DMS114 treated with DMSO at 0.1 percent for 48 hours (cell line): ENCODE results near the gene IL1RAPL2.
"Not testable (repeated sequence)": the region's sequence is repeated elsewhere in the genome, so short reads cannot be mapped to it uniquely, and the experiment has no call there.

Experiments
- DNase-seq: peaks from one replicate; lab custom pipeline; 2025; ENCODE audit not compliant: unreplicated experiment; lab: John Stamatoyannopoulos, UW

IL1RAPL2 gene

DNA sequence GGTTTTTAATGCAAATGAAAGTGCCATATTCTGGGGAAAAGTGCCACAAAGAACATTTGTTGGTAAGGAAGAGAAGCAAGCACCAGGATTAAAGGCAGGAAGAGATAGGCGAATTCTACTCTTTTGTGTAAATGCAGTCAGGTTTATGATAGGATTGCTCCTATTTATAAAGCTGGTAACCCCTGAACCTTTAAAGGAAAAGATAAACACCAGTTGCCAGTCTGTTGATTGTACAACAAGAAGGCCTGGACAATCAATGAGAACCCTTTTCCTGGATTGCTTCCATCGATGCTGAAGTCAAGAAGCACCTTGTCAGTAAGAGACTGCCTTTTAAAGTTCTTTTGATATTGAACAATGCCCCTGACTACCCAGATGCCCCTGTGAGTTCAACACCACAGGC, 1098.2 kb downstream of the IL1RAPL2 start:
- DNase-seq: no peak

DNA sequence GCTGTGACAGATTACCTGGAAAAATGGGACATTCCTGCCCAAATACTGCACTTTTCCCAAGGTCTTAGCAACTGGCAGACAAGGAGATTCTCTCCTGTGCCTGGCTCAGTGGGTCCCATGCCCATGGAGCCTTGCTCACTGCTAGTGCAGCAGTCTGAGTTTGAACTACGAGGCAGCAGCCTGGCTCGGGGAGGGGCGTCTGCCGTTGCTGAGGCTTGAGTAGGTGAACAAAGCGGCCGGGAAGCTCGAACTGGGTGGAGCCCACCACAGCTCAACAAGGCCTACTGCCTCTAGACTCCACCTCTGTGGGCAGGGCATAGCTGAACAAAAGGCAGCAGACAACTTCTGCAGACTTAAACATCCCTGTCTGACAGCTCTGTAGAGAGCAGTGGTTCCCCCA, 1118.3 kb downstream of the IL1RAPL2 start:
- not testable (repeated sequence) for DNase-seq

DNA sequence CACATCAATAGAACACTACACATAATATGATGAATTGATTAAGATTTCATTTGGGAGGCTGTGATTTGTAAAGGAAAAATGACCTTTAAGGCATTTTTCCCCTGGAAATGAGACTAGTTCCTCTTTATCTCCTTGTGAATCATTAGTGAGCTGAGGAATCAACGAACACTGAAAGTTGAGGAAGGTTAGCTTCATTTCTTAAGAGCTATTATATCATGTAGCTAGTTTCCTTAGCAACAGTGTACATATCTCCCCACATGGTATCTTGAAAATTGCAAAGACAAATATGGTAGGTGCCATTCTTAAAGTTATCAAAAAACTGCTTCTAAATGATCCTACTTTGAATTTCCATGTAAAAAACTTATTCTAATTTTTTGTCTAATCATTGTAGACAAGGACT, 1128.8 kb downstream of the IL1RAPL2 start:
- no peak for DNase-seq

DNA sequence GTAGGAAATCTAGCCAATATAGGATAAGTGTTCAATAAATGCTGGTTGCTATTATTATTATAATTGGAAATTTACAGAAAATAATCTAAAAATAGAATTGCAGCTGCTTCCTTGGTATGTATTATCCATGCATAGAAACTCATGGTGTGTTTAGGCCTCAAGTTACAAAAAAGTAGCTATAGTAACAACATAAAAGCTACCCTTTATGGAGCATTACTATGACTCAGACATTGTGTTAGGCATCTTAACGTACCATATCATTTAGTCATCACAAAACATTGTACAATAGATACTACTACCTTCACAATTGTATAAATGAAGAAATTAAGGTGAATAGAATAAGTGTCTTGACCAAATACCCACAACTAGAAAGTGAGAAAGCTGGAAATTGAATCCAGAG, 1129.5 kb downstream of the IL1RAPL2 start:
- DNase-seq: no peak

DNA sequence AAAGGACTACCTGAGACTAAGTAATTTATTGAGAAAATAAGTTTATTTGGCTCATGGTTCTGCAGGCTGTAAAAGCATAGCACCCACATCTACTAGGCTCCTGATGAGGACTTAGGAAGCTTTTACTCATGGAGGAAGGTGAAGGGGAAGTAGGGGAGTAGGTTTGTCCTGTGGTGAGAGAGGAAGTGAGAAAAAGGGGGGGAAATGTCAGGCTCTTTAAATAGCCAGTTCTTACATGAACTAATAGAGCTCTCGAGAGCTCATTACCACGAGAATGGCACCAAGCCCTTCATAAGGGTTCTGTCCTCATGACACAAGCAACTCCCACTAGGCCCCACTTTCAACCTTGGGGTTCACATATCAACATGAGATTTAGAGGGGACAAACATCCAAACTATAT, 1130.9 kb downstream of the IL1RAPL2 start:
- DNase-seq: no peak

DNA sequence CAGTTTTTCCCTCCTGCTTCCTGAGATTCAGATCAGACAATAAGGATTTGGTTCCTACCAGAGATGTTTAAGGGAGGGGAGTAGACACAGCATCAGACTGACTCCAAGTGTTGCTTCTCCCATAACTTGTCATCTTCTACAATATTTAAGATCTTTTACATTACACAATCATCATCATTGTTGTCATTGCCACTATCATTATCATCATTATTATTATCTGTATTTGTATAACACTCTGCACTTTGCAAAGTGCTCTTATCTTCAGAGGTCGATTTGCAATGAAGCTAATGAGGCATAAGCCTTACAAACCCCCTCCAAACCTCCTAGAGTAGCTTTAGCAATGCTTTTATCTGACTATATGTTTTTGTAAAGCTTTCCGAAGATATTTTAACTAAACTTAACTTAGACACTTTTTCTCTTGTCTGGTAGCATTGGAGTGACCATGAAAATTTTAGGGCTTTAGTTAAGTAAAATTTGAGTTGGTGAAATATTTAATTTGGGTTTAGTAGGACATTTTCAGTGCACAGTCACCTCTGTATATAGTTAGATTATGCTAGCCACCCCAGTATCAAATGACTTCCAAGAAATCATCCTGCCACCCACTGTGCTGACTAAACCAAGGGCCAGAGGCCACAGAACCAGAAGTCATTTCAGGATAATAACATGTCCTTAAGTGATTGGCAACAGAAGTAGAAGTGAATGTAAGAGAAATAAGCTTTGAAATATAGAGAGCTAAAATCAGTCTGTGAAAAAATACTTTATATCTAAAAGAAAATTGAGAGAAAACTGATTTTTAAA, 1132.2 kb downstream of the IL1RAPL2 start:
- no peak for DNase-seq

DNA sequence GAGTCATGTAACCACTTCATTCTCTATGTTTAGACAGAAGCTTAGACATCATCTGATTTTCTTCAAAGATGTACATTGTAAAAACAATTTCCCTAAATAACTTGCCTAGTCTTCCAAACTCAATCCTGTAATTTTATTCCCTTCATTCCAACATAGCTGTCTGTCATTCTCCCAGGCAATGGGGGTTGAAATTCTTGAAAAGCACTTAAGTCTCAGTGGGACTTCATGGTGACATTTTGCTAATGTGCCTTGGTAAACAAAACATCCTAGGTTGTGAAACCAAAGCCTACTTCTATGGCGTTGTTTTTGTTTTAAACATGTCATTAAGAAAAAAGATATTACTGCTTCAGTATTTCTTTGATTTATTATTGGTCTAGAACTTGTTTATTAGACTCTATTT, 1134.3 kb downstream of the IL1RAPL2 start:
- DNase-seq: no peak

DNA sequence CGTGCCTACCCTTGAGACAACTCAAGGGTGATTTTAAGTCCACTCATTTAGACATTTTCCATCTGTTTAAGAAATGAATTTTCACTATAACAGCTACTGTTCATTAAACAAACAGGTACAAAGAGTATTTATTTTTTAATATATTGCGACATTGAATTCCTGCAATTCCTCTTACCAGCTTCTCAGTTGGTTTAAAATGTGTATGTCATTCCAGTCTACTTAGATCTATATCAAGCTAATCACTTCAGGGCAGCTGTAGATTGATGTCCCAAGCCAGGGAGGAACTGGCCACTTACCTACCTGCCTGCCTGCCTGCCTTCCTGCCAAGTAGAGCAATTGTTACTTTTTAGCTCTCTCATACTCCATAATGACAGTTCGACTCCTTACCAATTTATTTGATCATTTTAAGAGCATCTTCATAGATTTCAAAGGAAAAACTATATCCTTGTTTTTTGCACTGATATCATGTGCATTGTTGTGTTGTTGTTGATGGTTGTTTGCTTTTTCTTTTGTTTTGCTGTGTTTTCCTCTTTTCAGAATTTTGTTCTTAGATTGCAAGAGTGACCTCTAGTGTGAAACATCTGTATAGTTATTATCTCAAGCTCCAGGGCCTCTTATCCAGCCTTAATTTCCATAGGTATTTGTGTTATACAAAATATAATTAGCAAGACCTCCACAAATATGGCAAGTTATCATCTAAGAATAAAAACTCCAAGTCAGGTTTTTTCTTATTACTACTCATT, 1135.5 kb downstream of the IL1RAPL2 start:
- DNase-seq: no peak

DNA sequence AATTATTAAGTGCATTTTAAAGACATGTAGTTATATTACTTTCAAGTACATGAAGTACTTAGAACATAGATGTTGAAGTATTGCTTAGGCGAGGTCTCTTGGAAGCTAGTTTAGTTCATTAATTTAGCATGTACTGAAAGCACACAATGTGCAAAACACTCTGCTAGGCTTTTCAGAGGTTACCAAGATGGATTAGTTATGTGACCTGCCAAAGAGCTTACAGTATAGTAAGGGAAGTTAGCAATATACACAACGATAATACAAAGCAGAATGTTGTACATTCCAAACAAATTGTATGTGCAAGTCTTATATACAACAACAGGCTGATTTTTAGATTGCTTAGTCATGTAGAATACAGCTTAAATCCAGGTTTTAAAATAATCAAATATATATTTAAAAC, 1137.9 kb downstream of the IL1RAPL2 start:
- DNase-seq: no peak

DNA sequence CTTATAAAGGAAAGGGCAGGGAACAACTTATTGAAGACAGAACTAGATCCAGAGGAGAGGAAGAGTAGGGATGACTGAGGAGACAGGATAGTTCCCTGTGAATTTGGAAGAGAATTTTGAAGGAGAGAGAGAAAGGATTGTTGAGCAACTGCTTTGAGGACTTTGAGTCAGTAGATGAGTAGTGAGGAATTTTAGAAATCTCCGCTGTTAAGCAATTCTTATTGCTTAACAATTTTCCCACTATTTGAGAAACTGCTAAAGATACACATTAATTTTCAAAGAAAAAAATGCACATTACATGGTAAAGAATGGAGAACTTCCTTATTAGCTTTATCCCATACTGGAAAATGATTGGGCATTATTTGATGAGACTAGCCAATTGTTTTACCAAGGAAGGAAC, 1140.0 kb downstream of the IL1RAPL2 start:
- no peak for DNase-seq

DNA sequence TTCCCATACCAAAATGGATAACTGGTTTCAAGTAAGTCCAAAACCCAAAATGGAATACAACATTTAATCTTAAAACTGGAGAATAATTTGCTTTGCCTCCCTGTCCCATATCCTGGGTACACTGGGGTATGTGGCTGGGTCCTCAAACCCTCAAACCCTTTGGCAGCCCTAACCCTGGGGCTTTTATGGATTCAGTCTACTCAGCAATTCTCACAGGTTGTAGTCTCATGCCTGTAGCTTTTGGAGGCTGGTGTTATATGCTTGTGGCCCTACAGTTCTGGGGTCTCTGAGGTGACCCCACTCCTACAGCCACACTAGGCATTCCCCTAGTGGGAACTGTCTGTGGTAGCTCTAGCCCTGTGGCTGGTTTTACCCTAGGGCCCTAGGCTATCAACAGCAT, 1145.8 kb downstream of the IL1RAPL2 start:
- DNase-seq: no peak

DNA sequence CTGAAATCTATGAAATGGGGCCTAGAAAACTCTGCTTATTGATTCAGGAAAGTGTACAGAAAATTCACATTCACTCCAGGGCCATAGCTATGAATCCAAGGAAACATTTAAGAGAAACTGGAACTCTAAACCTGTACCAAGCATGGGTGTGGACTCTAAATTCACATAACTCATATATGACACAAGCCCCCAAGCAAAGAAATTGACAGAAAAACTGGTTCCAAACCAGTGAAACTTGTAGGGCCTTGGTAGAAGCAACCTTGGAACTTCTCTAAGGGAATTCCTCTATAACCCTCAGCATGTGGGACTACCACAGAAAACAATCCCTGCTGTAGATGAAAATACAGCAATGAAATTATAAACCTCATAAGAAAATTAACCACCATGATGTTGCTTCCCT, 1149.7 kb downstream of the IL1RAPL2 start:
- DNase-seq: no peak

DNA sequence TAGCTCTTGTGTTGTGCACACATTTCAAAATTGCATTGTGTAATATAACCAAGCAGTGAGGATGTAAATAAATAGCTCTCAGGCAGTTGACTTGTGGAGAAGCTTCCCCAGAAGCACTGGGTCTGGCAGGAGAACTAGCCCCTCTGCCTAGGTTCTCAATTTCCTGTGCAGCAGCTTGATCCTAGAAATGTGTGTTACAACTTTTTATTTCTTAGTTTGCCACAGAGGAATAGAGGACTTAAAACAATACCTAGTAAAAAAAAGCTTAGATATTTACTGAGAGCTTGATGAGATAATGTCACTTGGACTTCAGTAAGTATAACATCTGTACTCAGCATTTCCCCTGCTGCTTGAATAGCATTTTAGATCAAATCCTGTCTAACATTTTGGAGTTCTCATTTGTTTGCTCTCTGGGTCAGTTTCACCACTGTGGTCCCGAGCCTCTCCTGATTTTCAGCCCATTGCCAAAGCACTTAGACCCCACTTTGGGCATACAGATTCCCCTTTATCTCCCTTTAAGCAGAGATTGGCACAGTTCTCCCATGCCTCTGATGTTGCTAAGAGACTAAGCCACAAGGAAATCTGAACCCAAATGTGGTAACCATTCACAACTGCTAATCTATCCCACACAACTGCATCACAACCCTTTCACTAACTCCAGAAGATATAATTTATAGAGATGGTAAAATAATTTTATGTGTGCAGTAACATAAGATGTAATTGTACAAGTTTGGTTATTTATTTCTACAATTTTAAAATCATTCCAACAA, 1158.2 kb downstream of the IL1RAPL2 start:
- DNase-seq: no peak

DNA sequence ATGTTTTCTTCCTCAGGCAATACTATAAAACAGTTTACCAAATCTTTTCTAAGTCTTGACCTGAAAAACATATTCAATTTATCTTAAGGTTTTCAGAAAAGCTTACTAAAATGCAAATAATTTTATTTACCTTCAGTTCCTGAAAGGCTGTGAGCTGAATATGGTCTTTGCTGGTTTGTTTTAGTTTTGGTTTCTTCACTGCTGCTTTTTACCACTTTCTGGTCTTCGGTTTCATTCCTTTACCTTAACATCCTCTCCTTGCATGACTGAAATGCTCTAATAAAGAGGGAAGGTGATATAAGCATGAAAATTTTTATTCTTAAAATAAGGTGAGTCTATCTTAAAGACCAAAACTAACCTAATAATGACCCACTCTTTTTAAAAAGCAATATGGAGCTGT, 1159.2 kb downstream of the IL1RAPL2 start:
- no peak for DNase-seq

DNA sequence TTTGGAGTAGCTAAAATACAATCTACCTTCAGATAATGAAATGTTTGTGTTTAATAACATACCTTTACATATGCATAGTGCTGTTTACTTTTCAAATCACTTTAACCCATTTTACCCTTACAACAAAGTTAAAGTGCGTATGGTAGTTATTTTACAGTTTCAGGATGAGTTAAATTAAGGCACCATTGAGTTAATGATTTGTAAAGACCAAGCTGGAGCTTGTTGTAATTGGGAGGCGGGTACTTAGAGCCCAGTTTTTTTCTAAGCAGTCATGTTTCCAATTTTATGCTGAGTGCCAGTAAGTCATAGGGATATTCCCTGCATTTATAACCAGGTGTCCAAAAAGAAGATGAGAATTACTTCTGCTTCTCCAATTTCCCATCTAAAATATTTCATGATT, 1172.2 kb downstream of the IL1RAPL2 start:
- DNase-seq: no peak

DNA sequence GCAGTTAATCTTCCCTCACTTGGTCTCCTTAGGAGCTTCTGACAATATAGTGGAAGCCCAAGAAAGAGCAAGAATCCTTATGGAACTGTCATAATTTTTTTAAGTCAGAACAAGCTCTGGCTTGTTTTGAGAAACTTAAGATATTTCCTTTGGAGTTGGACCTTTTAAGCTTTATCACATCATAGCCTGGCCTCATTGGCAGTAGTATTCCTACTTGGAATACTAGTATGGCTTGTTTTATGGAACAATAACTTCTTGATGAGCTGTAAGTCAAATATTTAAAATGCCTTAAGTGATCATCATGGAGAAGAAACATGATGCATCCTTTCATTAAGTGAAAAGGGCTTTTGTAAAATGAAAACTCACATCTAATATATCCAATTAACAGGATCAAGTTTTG, 1178.3 kb downstream of the IL1RAPL2 start:
- DNase-seq: no peak

DNA sequence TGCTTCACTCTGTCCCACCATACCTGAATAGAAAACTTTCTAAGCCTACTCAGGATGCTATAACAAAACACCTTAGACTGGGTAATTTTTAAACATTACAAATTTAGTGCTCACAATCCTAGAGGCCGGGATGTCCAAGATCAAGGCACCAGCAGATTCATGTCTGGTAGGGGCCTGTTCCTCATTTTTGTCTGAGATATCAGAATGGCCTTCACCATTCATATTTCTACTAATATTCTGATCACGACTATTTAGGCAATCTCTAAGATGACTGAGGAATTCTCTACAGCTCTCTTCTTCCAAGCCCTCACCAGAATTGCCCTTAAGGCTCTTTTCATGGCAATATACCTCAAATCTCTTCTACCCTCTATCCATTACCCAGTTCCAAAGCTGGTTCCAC, 1178.9 kb downstream of the IL1RAPL2 start:
- no peak for DNase-seq

DNA sequence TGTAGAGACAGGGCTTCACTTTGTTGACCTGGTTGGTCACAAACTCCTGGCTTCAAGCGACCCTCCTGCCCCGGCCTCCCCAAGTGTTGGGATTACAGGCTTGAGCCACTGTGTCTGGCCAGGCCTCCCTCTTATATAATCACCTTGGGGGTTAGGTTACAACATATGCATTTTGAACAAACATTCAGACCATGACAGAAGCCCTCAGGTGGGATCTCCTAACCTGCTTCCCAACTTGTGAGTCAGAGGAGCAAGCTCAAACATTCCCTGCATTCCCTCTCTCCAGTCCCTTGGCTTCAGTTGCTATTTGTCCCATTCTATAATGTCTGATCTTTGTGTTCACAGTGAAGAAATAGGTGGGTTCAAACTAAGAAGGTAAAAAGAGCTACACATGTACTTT, 1179.9 kb downstream of the IL1RAPL2 start:
- no peak for DNase-seq

DNA sequence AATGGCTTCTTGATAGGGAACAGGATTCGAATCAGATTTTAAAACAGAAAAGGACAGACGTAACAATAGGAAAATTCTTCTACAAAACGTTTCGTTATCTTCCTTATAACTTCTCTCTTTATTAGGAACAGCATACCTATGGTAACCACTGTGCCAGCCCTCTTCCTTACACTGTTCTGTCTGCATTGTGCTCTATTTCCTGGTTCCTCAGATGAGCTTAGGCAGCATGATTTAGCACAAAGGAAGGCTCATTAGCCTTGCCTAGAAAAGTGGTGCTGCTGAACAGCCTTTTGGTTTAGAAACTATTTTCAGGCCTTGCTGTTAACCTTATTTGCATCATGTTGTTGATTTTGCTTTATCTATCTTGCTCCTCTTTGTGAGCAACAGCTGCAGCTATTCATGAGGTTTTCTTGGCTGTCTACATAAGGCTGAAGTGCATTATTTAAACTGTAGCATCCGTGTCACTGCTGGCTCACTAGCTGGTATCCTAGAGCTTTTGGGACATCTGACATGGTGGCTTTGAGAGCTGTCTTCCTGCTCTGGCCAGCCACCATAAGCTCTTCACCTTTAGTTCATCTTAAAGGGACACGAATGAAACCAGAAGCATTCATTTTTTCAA, 1186.4 kb downstream of the IL1RAPL2 start:
- no peak for DNase-seq

DNA sequence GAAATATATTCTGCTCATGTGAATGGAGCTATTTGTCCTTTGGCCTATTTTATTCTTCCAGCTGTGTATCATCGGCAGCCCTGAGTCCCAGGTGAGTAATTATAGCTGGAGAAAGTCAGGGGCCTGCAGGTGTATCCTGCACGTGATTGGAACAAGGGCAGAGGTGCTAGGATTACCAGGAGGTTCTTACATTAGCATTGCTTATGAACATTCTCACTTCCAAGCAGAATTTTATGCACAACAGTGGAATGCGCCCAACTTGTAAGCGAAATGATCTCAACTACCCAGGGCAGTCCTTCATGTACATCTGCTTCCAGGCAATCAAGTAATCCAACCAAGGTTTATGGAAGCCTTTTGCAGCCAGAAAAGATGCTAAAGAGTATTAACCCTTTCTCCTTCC, 1187.4 kb downstream of the IL1RAPL2 start:
- no peak for DNase-seq

DNA sequence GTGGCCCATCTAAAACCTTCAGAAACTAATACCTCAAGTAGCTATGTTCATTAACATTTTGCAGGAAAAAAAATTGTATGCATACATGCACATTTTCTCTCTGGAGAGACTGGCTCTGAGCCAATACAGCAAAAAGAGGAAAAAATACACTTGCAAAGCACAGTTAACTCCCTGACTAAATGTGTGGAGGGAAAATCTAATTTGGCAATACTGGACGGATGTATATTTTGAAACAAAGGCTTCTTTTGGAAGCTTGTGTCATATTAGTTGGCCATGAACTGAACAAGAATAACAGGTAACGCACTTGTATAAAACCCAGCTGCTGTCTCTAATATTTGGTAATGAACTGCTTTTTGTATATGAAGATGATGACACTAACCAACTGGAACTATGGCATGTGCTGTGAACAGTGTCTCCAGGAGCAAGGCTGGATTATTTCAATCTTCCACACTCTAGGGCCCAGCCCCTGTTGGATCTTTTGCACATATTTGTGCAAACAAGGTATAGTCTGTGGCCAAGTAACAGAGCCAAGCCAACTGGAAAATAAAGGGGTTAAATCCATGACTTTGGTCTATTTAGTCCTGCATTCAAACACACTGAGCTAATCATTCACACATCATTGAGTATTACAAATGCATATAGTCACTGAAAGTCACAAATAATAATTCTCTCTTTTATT, 1188.4 kb downstream of the IL1RAPL2 start:
- DNase-seq: no peak
